Muscle layer of duodenum (tissue), 2 donors: ENCODE results near the gene SLC7A7.
"Not testable (repeated sequence)": the region's sequence is repeated elsewhere in the genome, so short reads cannot be mapped to it uniquely, and the experiment has no call there.

Source experiments
- H3K27ac ChIP-seq: one replicate; pipeline ENCODE4 v1.7.0; 2013; ENCODE audit warnings: mild to moderate bottlenecking, low read length
- H3K27me3 ChIP-seq: one replicate; pipeline ENCODE4 v1.7.0; 2013; ENCODE audit warnings: low read depth, mild to moderate bottlenecking, control low read depth, low read length
- H3K36me3 ChIP-seq, 2 donors: one replicate each; pipeline ENCODE4 v1.7.0; 2013; ENCODE audit warnings: low read length in 2 of 2, control low read depth in 1 of 2, mild to moderate bottlenecking in 1 of 2; ENCODE audit not compliant: insufficient read depth in 2 of 2, control insufficient read depth in 1 of 2
- H3K4me1 ChIP-seq, 2 donors: one replicate each; pipeline ENCODE4 v1.7.0; 2013; ENCODE audit warnings: low read length in 2 of 2, mild to moderate bottlenecking in 2 of 2, control low read depth in 1 of 2, moderate library complexity in 1 of 2; ENCODE audit not compliant: insufficient read depth in 2 of 2, control insufficient read depth in 1 of 2
- H3K4me3 ChIP-seq, 2 donors: one replicate each; pipeline ENCODE4 v1.7.0; 2013; ENCODE audit warnings: low read length in 2 of 2, low read depth in 1 of 2, mild to moderate bottlenecking in 1 of 2
- H3K9me3 ChIP-seq, 2 donors: one replicate each; pipeline ENCODE4 v1.7.0; 2013; ENCODE audit warnings: low read length in 2 of 2, control low read depth in 1 of 2, mild to moderate bottlenecking in 1 of 2; ENCODE audit not compliant: control insufficient read depth in 1 of 2
- donor health status: healthy.

SLC7A7 gene

GRCh38 chr14:22814941-22815713, at the start of gene SLC7A7:
TSS of gene SLC7A7 (minus strand) at chr14:22815435. CDS start at chr14:22813398, 2,037 bp downstream.
- Histone ChIP-seq H3K27ac (peak within 1 kb of the TSS; percentile 56), H3K4me3 (peak within 1 kb of the TSS; percentile 13 to 18), H3K4me1 (peaks cover 7 to 14% of the 10 kb centered on the region in 2 donors), H3K9me3 (no peaks in the 10 kb centered on the region), H3K27me3 (no peaks in the 10 kb centered on the region), H3K36me3 (peaks cover 0 to 3% of the 10 kb centered on the region in 2 donors)

- Histone ChIP-seq H3K36me3 (no peaks in the 10 kb centered on the region), H3K27ac (no peak overlapping the region), H3K27me3 (no peaks in the 10 kb centered on the region), H3K4me3 (no peak overlapping the region), H3K9me3 (no peaks in the 10 kb centered on the region), H3K4me1 (peaks cover 0 to 8% of the 10 kb centered on the region in 2 donors)
Observed at GRCh38 chr14:22864979-22865378, 49.7 kb upstream of the SLC7A7 start.

- Histone ChIP-seq H3K27ac (no peak overlapping the region), H3K9me3 (no peaks in the 10 kb centered on the region), H3K27me3 (no peaks in the 10 kb centered on the region)
Observed at GRCh38 chr14:22861651-22862050, 46.4 kb upstream of the SLC7A7 start.

GRCh38 chr14:22860377-22860776, 45.1 kb upstream of the SLC7A7 start:
- not testable (repeated sequence) for H3K4me1 ChIP-seq, H3K27me3 ChIP-seq, H3K27ac ChIP-seq, H3K36me3 ChIP-seq, H3K9me3 ChIP-seq, H3K4me3 ChIP-seq

More at GRCh38 chr14:22861651-22862050, 46.4 kb upstream of the SLC7A7 start:
- H3K36me3 ChIP-seq = no peaks in the 10 kb centered on the region
- no peak overlapping the region for H3K4me3 ChIP-seq
- H3K4me1 ChIP-seq = peaks cover 0 to 5% of the 10 kb centered on the region in 2 donors

GRCh38 chr14:22856428-22856827, 41.2 kb upstream of the SLC7A7 start:
- Histone ChIP-seq H3K9me3 (no peaks in the 10 kb centered on the region), H3K4me1 (peaks cover 7 to 15% of the 10 kb centered on the region in 2 donors), H3K36me3 (no peaks in the 10 kb centered on the region), H3K27me3 (no peaks in the 10 kb centered on the region), H3K27ac (no peak overlapping the region), H3K4me3 (no peak overlapping the region)

- Histone ChIP-seq H3K27me3 (no peaks in the 10 kb centered on the region), H3K27ac (no peak overlapping the region), H3K36me3 (no peaks in the 10 kb centered on the region), H3K4me3 (no peak overlapping the region), H3K4me1 (peaks cover 16 to 28% of the 10 kb centered on the region in 2 donors), H3K9me3 (no peaks in the 10 kb centered on the region)
Observed at GRCh38 chr14:22854963-22855724, 39.9 kb upstream of the SLC7A7 start.

- H3K4me1 ChIP-seq = peaks cover 16 to 36% of the 10 kb centered on the region in 2 donors
- H3K27ac ChIP-seq, H3K9me3 ChIP-seq, H3K27me3 ChIP-seq, H3K4me3 ChIP-seq, H3K36me3 ChIP-seq: not testable (repeated sequence)
Observed at GRCh38 chr14:22854296-22854695, 39.1 kb upstream of the SLC7A7 start.

GRCh38 chr14:22852940-22853767, 37.9 kb upstream of the SLC7A7 start:
- peak overlapping the region; percentile 34 to 60 for H3K4me3 ChIP-seq
- peaks cover 17 to 48% of the 10 kb centered on the region in 2 donors for H3K4me1 ChIP-seq
- no peaks in the 10 kb centered on the region for H3K36me3 ChIP-seq
- no peaks in the 10 kb centered on the region for H3K27me3 ChIP-seq
- H3K9me3 ChIP-seq = no peaks in the 10 kb centered on the region
- peak overlapping the region; percentile 63 for H3K27ac ChIP-seq

- peak overlapping the region; percentile 63 for H3K27ac ChIP-seq
- peaks cover 22 to 54% of the 10 kb centered on the region in 2 donors for H3K4me1 ChIP-seq
- no peaks in the 10 kb centered on the region for H3K27me3 ChIP-seq
- H3K36me3 ChIP-seq = peaks cover 0 to 5% of the 10 kb centered on the region in 2 donors
- peak overlapping the region in 1 of 2 donors; percentile 34 for H3K4me3 ChIP-seq
- no peaks in the 10 kb centered on the region for H3K9me3 ChIP-seq
Observed at GRCh38 chr14:22852599-22852939, 37.3 kb upstream of the SLC7A7 start.

- not testable (repeated sequence) for H3K27me3 ChIP-seq, H3K36me3 ChIP-seq, H3K9me3 ChIP-seq, H3K4me3 ChIP-seq
- H3K4me1 ChIP-seq = peaks cover 22 to 54% of the 10 kb centered on the region in 2 donors
- H3K27ac ChIP-seq = peak overlapping the region; percentile 88
Observed at GRCh38 chr14:22852178-22852577, 36.9 kb upstream of the SLC7A7 start.
